A673 (cell line): ENCODE results near the gene ZFP69B.

Experiments
- EZH2 ChIP-seq: fragments of 200-600 bp; sonication (generic); IDR thresholded peaks from 2 replicates; pipeline ENCODE4 v1.6.1; 2017; ENCODE audit warnings: borderline replicate concordance, low read depth, mild to moderate bottlenecking, mixed read lengths, antibody characterized with exemption, low read length; ENCODE audit not compliant: poor library complexity, severe bottlenecking
- TF ChIP-seq, protein P1 (sequence below): fragments of 300-800, 200-600 bp; sonication (generic); conservative IDR thresholded peaks from 2 replicates; pipeline ENCODE4 v1.5.1; 2017; ENCODE audit warnings: low read depth, mild to moderate bottlenecking, antibody characterized with exemption, low read length, moderate library complexity, mixed read lengths

DNA sequence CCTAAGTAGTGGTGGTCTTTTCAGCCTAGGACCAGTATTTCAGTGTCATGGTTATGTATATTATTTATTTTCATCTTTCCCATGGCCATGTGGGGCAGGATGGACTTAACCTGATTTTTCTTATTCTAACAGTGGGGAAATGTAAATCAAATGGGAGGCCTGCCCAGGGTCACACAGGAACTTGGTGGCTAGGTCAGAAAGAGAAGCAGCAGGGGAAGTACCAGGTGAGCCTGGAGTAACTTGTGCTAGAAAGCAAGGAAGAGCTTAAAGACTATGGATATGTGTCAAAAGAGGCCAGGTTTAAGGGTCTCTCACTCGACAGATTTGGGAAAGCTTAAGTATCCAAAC is 936 bp downstream of the ZFP69B start:
- TF ChIP-seq, protein P1, sequence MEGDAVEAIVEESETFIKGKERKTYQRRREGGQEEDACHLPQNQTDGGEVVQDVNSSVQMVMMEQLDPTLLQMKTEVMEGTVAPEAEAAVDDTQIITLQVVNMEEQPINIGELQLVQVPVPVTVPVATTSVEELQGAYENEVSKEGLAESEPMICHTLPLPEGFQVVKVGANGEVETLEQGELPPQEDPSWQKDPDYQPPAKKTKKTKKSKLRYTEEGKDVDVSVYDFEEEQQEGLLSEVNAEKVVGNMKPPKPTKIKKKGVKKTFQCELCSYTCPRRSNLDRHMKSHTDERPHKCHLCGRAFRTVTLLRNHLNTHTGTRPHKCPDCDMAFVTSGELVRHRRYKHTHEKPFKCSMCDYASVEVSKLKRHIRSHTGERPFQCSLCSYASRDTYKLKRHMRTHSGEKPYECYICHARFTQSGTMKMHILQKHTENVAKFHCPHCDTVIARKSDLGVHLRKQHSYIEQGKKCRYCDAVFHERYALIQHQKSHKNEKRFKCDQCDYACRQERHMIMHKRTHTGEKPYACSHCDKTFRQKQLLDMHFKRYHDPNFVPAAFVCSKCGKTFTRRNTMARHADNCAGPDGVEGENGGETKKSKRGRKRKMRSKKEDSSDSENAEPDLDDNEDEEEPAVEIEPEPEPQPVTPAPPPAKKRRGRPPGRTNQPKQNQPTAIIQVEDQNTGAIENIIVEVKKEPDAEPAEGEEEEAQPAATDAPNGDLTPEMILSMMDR = no peak
- TF ChIP-seq EZH2 = no peak
